Measurements from ENCODE around the gene YRDC.

The YRDC gene

GRCh38 chr1:37807555-37808368, at the start of gene YRDC, which contains the start of gene C1orf122:
YRDC (minus strand) TSS chr1:37808208; CDS start chr1:37808180, 28 bp downstream.
C1orf122 (plus strand) TSS chr1:37807790; CDS start chr1:37808405, 615 bp downstream.
- TF ChIP-seq CTCF (IDR thresholded peaks at IDR 0.05) = no peak

- no peak for TF ChIP-seq CTCF (IDR thresholded peaks at IDR 0.05)
These were observed 46.4 kb upstream of the YRDC start for GRCh38 chr1:37854406-37854805.

GRCh38 chr1:37853157-37853556, 45.1 kb upstream of the YRDC start:
- no peak for TF ChIP-seq CTCF (IDR thresholded peaks at IDR 0.05)

GRCh38 chr1:37851782-37852210, 43.8 kb upstream of the YRDC start:
- no peak for TF ChIP-seq CTCF (IDR thresholded peaks at IDR 0.05)

GRCh38 chr1:37851262-37851661, 43.3 kb upstream of the YRDC start:
- no peak for TF ChIP-seq CTCF (IDR thresholded peaks at IDR 0.05)

GRCh38 chr1:37850352-37850955, 42.4 kb upstream of the YRDC start:
- TF ChIP-seq CTCF (IDR thresholded peaks at IDR 0.05) = no peak

- TF ChIP-seq CTCF (IDR thresholded peaks at IDR 0.05) = no peak
These were observed 41.5 kb upstream of the YRDC start for GRCh38 chr1:37849480-37849879.
